K562 (cell line): ENCODE results near the gene BRF1. TPM values are rescaled to one million over a fixed set of nuclear protein-coding genes. Genes with fewer than 3 reads are reported as not detected.
"Not testable (repeated sequence)": the region's sequence is repeated elsewhere in the genome, so short reads cannot be mapped to it uniquely, and the experiment has no call there.

Source experiments
- ATAC-seq: fragments of 200-7000 bp; cut with Tn5 transposase; 3 replicates; pipeline ENCODE4 v1.9.1; 2020; ENCODE audit warnings: moderate library complexity
- BruUV-seq: library from RNA; stranded (reverse); fragments of 400-500 nt; replicated peaks from 2 replicates; lab custom pipeline; 2021; lab: Mats Ljungman, UMichigan
- CTCF ChIA-PET: fragments of 300-600 bp; formaldehyde crosslinking; extraction: SDS; loops from one replicate; lab custom pipeline; 2021; ENCODE audit warnings: low intra/inter-chr PET ratio; lab: Yijun Ruan, JAX
- POLR2A ChIA-PET: fragments of 300-600, 350-650 bp; sonication (Branson Sonifier 250); formaldehyde crosslinking; extraction: SDS; loops from one replicate; lab custom pipeline; 2021; ENCODE audit warnings: antibody characterized with exemption, inconsistent platforms; lab: Yijun Ruan, JAX
- DNase-seq, 4 experiments: peaks; one replicate each; pipeline versions ENCODE4 v3.0.0 to v3.0.0-alpha.2; 2011 to 2018; ENCODE audit warnings: low spot score in 3 of 4, mixed read lengths in 3 of 4; ENCODE audit errors: extremely low read depth in 1 of 4
- FAIRE-seq: peaks from 2 replicates; lab custom pipeline; 2011; peaks lifted over from hg19 to GRCh38; lab: Jason Lieb, UNC
- H2AFZ ChIP-seq: 2 replicates; pipeline ENCODE4 v1.6.0; 2011; ENCODE audit warnings: low read depth, low read length, control low read depth, inconsistent platforms
- H3K27ac ChIP-seq: fragments of 200-600 bp; 3 replicates; pipeline ENCODE4 v1.8.0; 2011; ENCODE audit warnings: low read depth, mild to moderate bottlenecking, control low read depth, inconsistent platforms, low read length, moderate library complexity, mixed read lengths; ENCODE audit errors: extremely low read depth
- H3K27me3 ChIP-seq, 2 experiments: fragments of 300-600 bp in 1 of 2; 2 replicates in 1 of 2; 3 replicates in 1 of 2; pipeline versions ENCODE4 v1.6.0 to v1.8.0; 2011; ENCODE audit warnings: inconsistent platforms in 2 of 2, low read length in 2 of 2, mild to moderate bottlenecking in 1 of 2, mixed read lengths in 1 of 2, moderate library complexity in 1 of 2; ENCODE audit not compliant: control insufficient read depth in 2 of 2, insufficient read depth in 2 of 2
- H3K36me3 ChIP-seq: fragments of 300-600 bp; 3 replicates; pipeline ENCODE4 v1.8.0; 2011; ENCODE audit warnings: mild to moderate bottlenecking, low read length, inconsistent platforms; ENCODE audit not compliant: control insufficient read depth, insufficient read depth
- H3K4me1 ChIP-seq, 2 experiments: fragments of 200-600 bp in 1 of 2; replicated peaks in 1 of 2; 2 replicates in 1 of 2; 3 replicates in 1 of 2; pipeline versions ENCODE4 v1.5.1 to v1.8.0; 2011; ENCODE audit warnings: inconsistent platforms in 2 of 2, low read length in 2 of 2, mild to moderate bottlenecking in 1 of 2, mixed read lengths in 1 of 2, moderate library complexity in 1 of 2; ENCODE audit not compliant: control insufficient read depth in 2 of 2, insufficient read depth in 2 of 2
- H3K4me2 ChIP-seq: 2 replicates; pipeline ENCODE4 v1.6.1; 2011; ENCODE audit warnings: low read length, control low read depth, inconsistent platforms, mixed read lengths; ENCODE audit not compliant: insufficient read depth
- H3K4me3 ChIP-seq: fragments of 200-600 bp; sonication (generic), shearing (Covaris generic); 2 replicates; pipeline ENCODE4 v1.5.1; 2016; ENCODE audit warnings: control low read depth, inconsistent platforms
- H3K79me2 ChIP-seq: fragments of 200-600 bp; 3 replicates; pipeline ENCODE4 v1.8.0; 2011; ENCODE audit warnings: low read length, inconsistent platforms; ENCODE audit not compliant: control insufficient read depth, insufficient read depth
- H3K9ac ChIP-seq, 2 experiments: 2 replicates each; pipeline versions ENCODE4 v1.6.0 to v1.6.1; 2011; ENCODE audit warnings: low read depth in 2 of 2, low read length in 2 of 2, control low read depth in 1 of 2, inconsistent platforms in 1 of 2, mild to moderate bottlenecking in 1 of 2, mixed read lengths in 1 of 2; ENCODE audit not compliant: insufficient read depth in 1 of 2
- H3K9me1 ChIP-seq: one replicate; pipeline ENCODE4 v1.6.0; 2011; ENCODE audit warnings: inconsistent platforms, mild to moderate bottlenecking, low read length, moderate library complexity; ENCODE audit not compliant: control insufficient read depth, insufficient read depth
- H3K9me3 ChIP-seq: replicated peaks from 2 replicates; pipeline ENCODE4 v1.5.1; 2011; ENCODE audit warnings: low read depth, low read length, inconsistent platforms; ENCODE audit not compliant: control insufficient read depth, insufficient read depth
- H4K20me1 ChIP-seq: replicated peaks from 2 replicates; pipeline ENCODE4 v1.6.1; 2011; ENCODE audit warnings: low read length, inconsistent platforms, mixed read lengths; ENCODE audit not compliant: control insufficient read depth, insufficient read depth
- CSDE1 ChIP-seq, 2 experiments: fragments of 450-650 bp; IDR thresholded peaks; 2 replicates each; pipeline ENCODE4 v1.6.1; 2016; ENCODE audit warnings: mild to moderate bottlenecking in 1 of 2
- HMG20B ChIP-seq: fragments of 250-450 bp; sonication (Bioruptor Pico); IDR thresholded peaks from 2 replicates; pipeline ENCODE4 v1.5.0; 2021; ENCODE audit warnings: mild to moderate bottlenecking
- HSF4 ChIP-seq: fragments of 250-450 bp; sonication (Bioruptor Pico); IDR thresholded peaks from 2 replicates; pipeline ENCODE4 v2.1.2; 2022; ENCODE audit warnings: mild to moderate bottlenecking, moderate library complexity, borderline replicate concordance
- IFI16 ChIP-seq: fragments of 250-450 bp; sonication (Bioruptor Pico); IDR thresholded peaks from 2 replicates; pipeline ENCODE4 v2.1.2; 2022; ENCODE audit warnings: mild to moderate bottlenecking, inconsistent platforms
- KHSRP ChIP-seq: fragments of 450-650 bp; IDR thresholded peaks from 2 replicates; pipeline ENCODE4 v1.6.1; 2017
- NFXL1 ChIP-seq: fragments of 450-650 bp; formaldehyde crosslinking; IDR thresholded peaks from 2 replicates; pipeline ENCODE4 v1.4.0; 2021; ENCODE audit warnings: mild to moderate bottlenecking
- RFX1 ChIP-seq: fragments of 450-650 bp; IDR thresholded peaks from 2 replicates; pipeline ENCODE4 v1.6.1; 2016; ENCODE audit warnings: mild to moderate bottlenecking, moderate library complexity
- RFX7 ChIP-seq: fragments of 250-450 bp; sonication (Bioruptor Pico); IDR thresholded peaks from 2 replicates; pipeline ENCODE4 v1.5.1; 2021; ENCODE audit warnings: mild to moderate bottlenecking
- SMAD3 ChIP-seq: fragments of 450-650 bp; formaldehyde crosslinking; conservative IDR thresholded peaks from 2 replicates; pipeline ENCODE4 v1.4.0; 2020; ENCODE audit warnings: mild to moderate bottlenecking
- TRIM24 ChIP-seq, 2 experiments: fragments of 450-650 bp; IDR thresholded peaks; 2 replicates each; pipeline ENCODE4 v1.6.1; 2016
- YY1 ChIP-seq, 3 experiments: IDR thresholded peaks; 2 replicates each; pipeline ENCODE4 v1.6.1; 2011; ENCODE audit warnings: low read length in 2 of 3, mild to moderate bottlenecking in 2 of 3, moderate library complexity in 2 of 3, borderline replicate concordance in 1 of 3, control low read depth in 1 of 3, low read depth in 1 of 3; ENCODE audit not compliant: insufficient read depth in 3 of 3, insufficient replicate concordance in 2 of 3, control insufficient read depth in 1 of 3, insufficient read length in 1 of 3; ENCODE audit errors: extremely low read depth in 1 of 3
- ZBTB34 ChIP-seq: fragments of 250-450 bp; sonication (Bioruptor Pico); IDR thresholded peaks from 2 replicates; pipeline ENCODE4 v1.8.0; 2021; ENCODE audit warnings: mild to moderate bottlenecking, moderate library complexity
- ZNF347 ChIP-seq: fragments of 450-650 bp; formaldehyde crosslinking; IDR thresholded peaks from 2 replicates; pipeline ENCODE4 v1.4.0; 2020; ENCODE audit warnings: low read depth, mild to moderate bottlenecking, moderate library complexity
- WGBS: fragments of 100-300 bp; shearing (Covaris generic); methylation state at CpG from one replicate; pipeline ENCODE4 v1.1.6; 2016; ENCODE audit warnings: low coverage, mixed read lengths; ENCODE audit not compliant: insufficient coverage; ENCODE audit errors: missing lambda C conversion rate; 5-methylcytosine and 5-hydroxymethylcytosine counted together
- in situ Hi-C: fragments of 300-500 bp; cut with MboI; formaldehyde crosslinking; loops from 4 replicates; pipeline ENCODE4 v1.15.0; 2018; ENCODE audit warnings: inconsistent platforms, mixed read lengths
- intact Hi-C: fragments of 100-400 bp; cut with micrococcal nuclease; formaldehyde crosslinking; loops from 2 replicates; pipeline ENCODE4 v1.14.2; 2022
- polyA plus RNA-seq, 8 experiments: library from polyadenylated mRNA; depleted of rRNA in 4 of 8; stranded (reverse) in 5 of 8; unstranded in 3 of 8; fragments of >200 nt; fragmentation: Nextera tagmentation in 2 of 8; fragmentation: Illumina TruSeq in 1 of 8; extraction: Ambion mirVana in 2 of 8; extraction: Trizol in 1 of 8; gene quantifications; 2 replicates each; pipeline versions ENCODE4 v1.2.1 to v1.2.3, GENCODE V29; 2011 to 2014; ENCODE audit warnings: inconsistent platforms in 1 of 8, missing spikeins in 1 of 8
- total RNA-seq, 7 experiments: library from RNA; depleted of rRNA in 6 of 7; stranded (reverse); fragments of >200 nt in 6 of 7; fragmentation: Illumina TruSeq in 2 of 7; extraction: Trizol in 2 of 7; gene quantifications; 2 replicates each; pipeline versions ENCODE4 v1.2.1 to v1.2.3, GENCODE V29; 2011 to 2021; ENCODE audit warnings: low replicate concordance in 1 of 7

Gene BRF1
- total and polyA plus RNA-seq, 9 of the 15 experiments (the other 6 are each of a cell fraction or from before 2014, with no cell fraction given), result 0.14 to 24.6 (median 8.2) TPM

- 57% methylated on average over 11 of the region's 12 CpGs for WGBS
- CTCF ChIA-PET, result no interaction called here
- DNase-seq, result no peak
- intact Hi-C loops (no loop called here), in situ Hi-C loops (no loop called here)
- H3K27ac ChIP-seq, result no peak overlapping the region
- TF ChIP-seq RFX7 (CRISPR knock-in tag) (no peak), IFI16 (CRISPR knock-in tag) (no peak), HMG20B (CRISPR knock-in tag) (no peak), ZNF347 (CRISPR knock-in tag) (no peak), CSDE1 (IDR thresholded peaks at IDR 0.05) (no peak), ZBTB34 (no peak), SMAD3 (CRISPR knock-in tag) (no peak), YY1 (IDR thresholded peaks at IDR 0.05; ENCODE audit: borderline replicate concordance in 1 of 3, control insufficient read depth in 1 of 3, extremely low read depth in 1 of 3, insufficient read depth in 3 of 3, insufficient read length in 1 of 3, insufficient replicate concordance in 2 of 3, low read depth in 1 of 3, low read length in 2 of 3) (no peak), KHSRP (no peak), HSF4 (no peak), RFX1 (no peak), NFXL1 (CRISPR knock-in tag) (no peak), TRIM24 (IDR thresholded peaks at IDR 0.05) (no peak)
- H4K20me1 ChIP-seq, result peaks cover 13% of the 10 kb centered on the region
- H3K4me1 ChIP-seq, result peaks cover 2 to 76% of the 10 kb centered on the region in 2 experiments; a peak in 4 of 5 replicates
- POLR2A ChIA-PET, result interaction anchor here (0.6 kb wide), 1 partner anchor 15 kb away, joined by 4 read pairs; no protein-coding TSS in a partner anchor
- no peaks in the 10 kb centered on the region for H3K9me3 ChIP-seq
- peaks cover 8% of the 10 kb centered on the region; the same call in 2 of the 3 replicates for H3K79me2 ChIP-seq
- H3K4me3 ChIP-seq, result no peak overlapping the region
- FAIRE-seq, result no peak
- H3K4me2 ChIP-seq, result no peak overlapping the region
- BruUV-seq, result no TSS peak
- 0 out of 4 replicates have a peak overlapping the region, but pooled peaks of 1 of the 2 experiments have one; percentile 7 for H3K9ac ChIP-seq
- ATAC-seq, result no peak
- no peaks in the 10 kb centered on the region for H3K27me3 ChIP-seq
- peaks cover 2% of the 10 kb centered on the region for H3K9me1 ChIP-seq
- H3K36me3 ChIP-seq, result no peaks in the 10 kb centered on the region
- no peak overlapping the region for H2AFZ ChIP-seq
Observed at GRCh38 chr14:105328070-105328677, 27.4 kb upstream of the BRF1 start.

GRCh38 chr14:105327695-105328045 is 26.9 kb upstream of the BRF1 start:
- CTCF ChIA-PET, H3K9ac ChIP-seq, H3K4me2 ChIP-seq, H2AFZ ChIP-seq, POLR2A ChIA-PET, H3K9me1 ChIP-seq, H3K36me3 ChIP-seq, H3K27ac ChIP-seq, FAIRE-seq, H3K27me3 ChIP-seq, DNase-seq, ATAC-seq, BruUV-seq, H3K9me3 ChIP-seq, in situ Hi-C loops, intact Hi-C loops, H3K4me3 ChIP-seq, H3K79me2 ChIP-seq: not testable (repeated sequence)
- WGBS, result 80% methylated on average over 1 of the region's 17 CpGs
- Histone ChIP-seq H3K4me1 (peaks cover 4 to 76% of the 10 kb centered on the region in 2 experiments; a peak in 4 of 5 replicates), H4K20me1 (peaks cover 13% of the 10 kb centered on the region)
